GM21529 (cell line): ENCODE data around the gene LSS.
"Not testable (repeated sequence)": the region's sequence is repeated elsewhere in the genome, so short reads cannot be mapped to it uniquely, and the experiment has no call there.

Experiments
- ATAC-seq: cut with Tn5 transposase; IDR thresholded peaks from one replicate; pipeline ENCODE4 v1.9.1; 2021; ENCODE audit not compliant: unreplicated experiment

LSS gene

GRCh38 chr21:46171996-46172862, 56.3 kb downstream of the LSS start:
- no peak for ATAC-seq

- no peak for ATAC-seq
Measured at GRCh38 chr21:46171585-46171984, 57.0 kb downstream of the LSS start.

GRCh38 chr21:46170436-46171193, 58.0 kb downstream of the LSS start:
- ATAC-seq = not testable (repeated sequence)

- ATAC-seq = no peak
Measured at GRCh38 chr21:46168659-46169386, 59.8 kb downstream of the LSS start.

GRCh38 chr21:46168238-46168637, 60.3 kb downstream of the LSS start:
- ATAC-seq = no peak

GRCh38 chr21:46165098-46165497, 63.5 kb downstream of the LSS start:
- no peak for ATAC-seq

GRCh38 chr21:46163380-46163779, 65.2 kb downstream of the LSS start:
- no peak for ATAC-seq

GRCh38 chr21:46161633-46162592, 66.7 kb downstream of the LSS start:
- no peak for ATAC-seq

- ATAC-seq = no peak
Measured at GRCh38 chr21:46160907-46161632, 67.5 kb downstream of the LSS start.

- no peak for ATAC-seq
Measured at GRCh38 chr21:46160657-46160906, 68.0 kb downstream of the LSS start.

- no peak for ATAC-seq
Measured at GRCh38 chr21:46159841-46160656, 68.5 kb downstream of the LSS start.

GRCh38 chr21:46159390-46159789, 69.2 kb downstream of the LSS start:
- no peak for ATAC-seq

GRCh38 chr21:46158666-46159300, 69.8 kb downstream of the LSS start:
- no peak for ATAC-seq

GRCh38 chr21:46157987-46158451, 70.6 kb downstream of the LSS start:
- no peak for ATAC-seq

- ATAC-seq = no peak
Measured at GRCh38 chr21:46157396-46157986, 71.1 kb downstream of the LSS start.

- ATAC-seq = no peak
Measured at GRCh38 chr21:46156678-46157077, 71.9 kb downstream of the LSS start.

- ATAC-seq = no peak
Measured at GRCh38 chr21:46156378-46156645, 72.3 kb downstream of the LSS start.
